ENCODE data around the gene SLC28A3. TPM values are rescaled to one million over a fixed set of nuclear protein-coding genes. Genes with fewer than 3 reads are reported as not detected.

The SLC28A3 gene
- total RNA-seq, 1 experiment from 2014 or later: 0.77 TPM

GRCh38 chr9:84330246-84330645 lies 10.3 kb downstream of the SLC28A3 start:
- H3K9me3 Mint-ChIP-seq (ENCODE audit: unreplicated experiment): peaks cover 5% of the 10 kb centered on the region
- no peak overlapping the region for H3K27ac Mint-ChIP-seq (ENCODE audit: low read depth, unreplicated experiment)
- H3K4me1 Mint-ChIP-seq (ENCODE audit: insufficient read depth, unreplicated experiment): peaks cover 18% of the 10 kb centered on the region
- no peak for TF ChIP-seq CTCF (IDR thresholded peaks at IDR 0.05; ENCODE audit: unreplicated experiment)
- no peaks in the 10 kb centered on the region for H3K36me3 Mint-ChIP-seq (ENCODE audit: insufficient read depth, unreplicated experiment)
- intact Hi-C loops (cut with micrococcal nuclease): no loop called here
- H3K4me3 Mint-ChIP-seq (ENCODE audit: unreplicated experiment): no peak overlapping the region
- ChIA-PET CTCF (no interaction called here), POLR2A (no interaction called here)
- no peak for DNase-seq (ENCODE audit: unreplicated experiment)
- BruUV-seq (replicated peaks): no TSS peak
- no peaks in the 10 kb centered on the region for H3K27me3 Mint-ChIP-seq (ENCODE audit: insufficient read depth, unreplicated experiment)

DNA sequence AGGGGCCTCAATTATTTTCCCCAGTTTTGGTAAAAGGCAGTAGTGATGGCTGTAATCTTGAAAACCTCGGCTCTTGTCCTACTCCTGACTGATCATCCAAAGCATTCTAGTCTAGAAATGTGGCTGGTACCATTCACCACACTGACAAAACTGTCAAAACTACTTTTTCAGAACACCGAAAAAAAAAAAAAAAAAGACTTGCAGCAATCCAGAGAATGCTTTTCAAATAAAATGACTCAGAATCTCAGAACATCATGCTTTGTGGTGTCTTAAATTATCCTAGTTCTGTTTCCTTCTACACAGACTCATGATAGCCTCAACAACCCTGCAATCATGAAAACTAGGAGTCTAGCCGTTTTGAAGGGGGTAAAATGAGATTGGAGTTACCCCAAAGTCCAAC lies 13.4 kb downstream of the SLC28A3 start:
- TF ChIP-seq CTCF (IDR thresholded peaks at IDR 0.05; ENCODE audit: unreplicated experiment): no peak
- DNase-seq (ENCODE audit: unreplicated experiment): no peak
- H3K4me3 Mint-ChIP-seq (ENCODE audit: unreplicated experiment): no peak overlapping the region
- ChIA-PET CTCF (interaction anchor here (3.5 kb wide), 1 partner anchor 12 kb away, joined by 14 read pairs; no protein-coding TSS in a partner anchor), POLR2A (interaction anchor here (0.6 to 1.0 kb wide), 2 partner anchors 145 to 347 kb away, joined by 3 to 4 read pairs; partner anchors contain the start of gene RMI1)
- H3K27ac Mint-ChIP-seq (ENCODE audit: low read depth, unreplicated experiment): peak overlapping the region; percentile 23
- BruUV-seq (replicated peaks): no TSS peak
- peaks cover 38% of the 10 kb centered on the region for H3K4me1 Mint-ChIP-seq (ENCODE audit: insufficient read depth, unreplicated experiment)
- intact Hi-C loops (cut with micrococcal nuclease): no loop called here
- H3K9me3 Mint-ChIP-seq (ENCODE audit: unreplicated experiment): peaks cover 5% of the 10 kb centered on the region
- H3K27me3 Mint-ChIP-seq (ENCODE audit: insufficient read depth, unreplicated experiment): no peaks in the 10 kb centered on the region
- no peaks in the 10 kb centered on the region for H3K36me3 Mint-ChIP-seq (ENCODE audit: insufficient read depth, unreplicated experiment)

DNA sequence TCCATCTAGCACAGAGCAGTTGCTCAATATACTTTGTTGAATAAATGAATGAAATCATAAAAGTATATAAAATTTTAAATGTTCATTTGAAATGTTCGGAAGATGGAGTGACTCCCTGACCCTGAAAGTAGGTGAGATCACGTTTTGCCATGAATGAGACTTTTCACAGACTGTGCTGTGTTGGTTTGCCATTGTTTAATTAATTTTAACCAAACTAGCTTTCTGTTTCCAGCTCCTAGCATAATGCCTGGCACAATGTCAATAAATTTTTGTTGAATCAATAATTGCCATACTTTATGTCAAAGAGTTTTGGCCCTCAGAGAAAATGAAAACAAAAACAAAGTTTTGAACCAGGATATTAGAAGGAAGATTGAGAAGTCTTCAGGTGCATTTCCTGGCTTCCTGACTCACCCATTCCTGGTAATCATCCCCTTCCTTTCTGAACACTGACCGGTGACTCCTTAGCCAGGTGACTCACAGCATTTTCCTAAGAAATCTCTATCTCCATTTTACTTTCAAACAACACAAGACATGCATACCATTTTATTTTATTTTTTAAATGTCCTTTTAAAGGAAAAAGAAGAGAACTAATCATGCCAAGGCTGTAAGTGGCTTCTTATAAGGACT lies 15.1 kb downstream of the SLC28A3 start:
- no peak for TF ChIP-seq CTCF (IDR thresholded peaks at IDR 0.05; ENCODE audit: unreplicated experiment)
- Mint-ChIP-seq H3K9me3 (ENCODE audit: unreplicated experiment) (peaks cover 5% of the 10 kb centered on the region), H3K4me3 (ENCODE audit: unreplicated experiment) (no peak overlapping the region), H3K27me3 (ENCODE audit: insufficient read depth, unreplicated experiment) (no peaks in the 10 kb centered on the region), H3K27ac (ENCODE audit: low read depth, unreplicated experiment) (peak overlapping the region; percentile 73), H3K36me3 (ENCODE audit: insufficient read depth, unreplicated experiment) (no peaks in the 10 kb centered on the region), H3K4me1 (ENCODE audit: insufficient read depth, unreplicated experiment) (peaks cover 26% of the 10 kb centered on the region)
- BruUV-seq (replicated peaks): no TSS peak
- ChIA-PET POLR2A (interaction anchor here (0.7 to 1.6 kb wide), 11 partner anchors 10 to 638 kb away, joined by 3 to 6 read pairs (median 3); partner anchors contain the start of genes HNRNPK, RMI1, SLC28A3 and UBQLN1), CTCF (interaction anchor here (0.7 to 3.5 kb wide), 4 partner anchors 10 to 153 kb away, joined by 3 to 14 read pairs (median 4); no protein-coding TSS in a partner anchor)
- intact Hi-C loops (cut with micrococcal nuclease): no loop called here
- peak; percentile 80 for DNase-seq (ENCODE audit: unreplicated experiment)

DNA sequence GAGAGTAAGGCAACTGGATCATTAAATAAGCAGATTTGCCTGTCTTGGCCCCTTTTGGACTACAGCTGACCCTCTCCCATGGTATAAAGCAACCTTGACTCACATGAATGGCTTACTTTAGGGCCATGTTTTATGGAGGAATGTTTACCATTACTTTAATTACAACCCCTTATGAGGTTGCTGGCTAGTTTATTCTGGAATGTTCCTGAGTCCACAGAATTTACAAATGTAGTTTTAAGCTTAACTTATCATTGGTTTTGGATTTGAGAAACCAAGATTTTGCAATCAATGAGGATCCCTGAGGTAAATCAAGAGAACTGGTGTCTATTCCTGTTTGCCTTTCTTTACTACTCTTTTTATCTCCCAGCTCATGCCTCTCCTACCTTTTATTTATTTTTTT lies 15.7 kb downstream of the SLC28A3 start:
- H3K27me3 Mint-ChIP-seq (ENCODE audit: insufficient read depth, unreplicated experiment): no peaks in the 10 kb centered on the region
- intact Hi-C loops (cut with micrococcal nuclease): no loop called here
- peaks cover 2% of the 10 kb centered on the region for H3K9me3 Mint-ChIP-seq (ENCODE audit: unreplicated experiment)
- H3K36me3 Mint-ChIP-seq (ENCODE audit: insufficient read depth, unreplicated experiment): no peaks in the 10 kb centered on the region
- no peak overlapping the region for H3K27ac Mint-ChIP-seq (ENCODE audit: low read depth, unreplicated experiment)
- H3K4me1 Mint-ChIP-seq (ENCODE audit: insufficient read depth, unreplicated experiment): peaks cover 26% of the 10 kb centered on the region
- no TSS peak for BruUV-seq (replicated peaks)
- TF ChIP-seq CTCF (IDR thresholded peaks at IDR 0.05; ENCODE audit: unreplicated experiment): no peak
- ChIA-PET CTCF (interaction anchor here (1.5 to 3.5 kb wide), 3 partner anchors 9 to 152 kb away, joined by 3 to 14 read pairs (median 6); no protein-coding TSS in a partner anchor), POLR2A (interaction anchor here (0.6 to 1.6 kb wide), 9 partner anchors 9 to 617 kb away, joined by 3 to 4 read pairs (median 3); partner anchors contain the start of genes HNRNPK, RMI1, SLC28A3 and UBQLN1)
- no peak for DNase-seq (ENCODE audit: unreplicated experiment)
- no peak overlapping the region for H3K4me3 Mint-ChIP-seq (ENCODE audit: unreplicated experiment)
